Retina (tissue), 1 donor: ENCODE measurements around the gene FOXO3.

Source experiments
- DNase-seq: peaks from one replicate; pipeline ENCODE4 v3.0.0-alpha.2; 2016

The FOXO3 gene

DNA sequence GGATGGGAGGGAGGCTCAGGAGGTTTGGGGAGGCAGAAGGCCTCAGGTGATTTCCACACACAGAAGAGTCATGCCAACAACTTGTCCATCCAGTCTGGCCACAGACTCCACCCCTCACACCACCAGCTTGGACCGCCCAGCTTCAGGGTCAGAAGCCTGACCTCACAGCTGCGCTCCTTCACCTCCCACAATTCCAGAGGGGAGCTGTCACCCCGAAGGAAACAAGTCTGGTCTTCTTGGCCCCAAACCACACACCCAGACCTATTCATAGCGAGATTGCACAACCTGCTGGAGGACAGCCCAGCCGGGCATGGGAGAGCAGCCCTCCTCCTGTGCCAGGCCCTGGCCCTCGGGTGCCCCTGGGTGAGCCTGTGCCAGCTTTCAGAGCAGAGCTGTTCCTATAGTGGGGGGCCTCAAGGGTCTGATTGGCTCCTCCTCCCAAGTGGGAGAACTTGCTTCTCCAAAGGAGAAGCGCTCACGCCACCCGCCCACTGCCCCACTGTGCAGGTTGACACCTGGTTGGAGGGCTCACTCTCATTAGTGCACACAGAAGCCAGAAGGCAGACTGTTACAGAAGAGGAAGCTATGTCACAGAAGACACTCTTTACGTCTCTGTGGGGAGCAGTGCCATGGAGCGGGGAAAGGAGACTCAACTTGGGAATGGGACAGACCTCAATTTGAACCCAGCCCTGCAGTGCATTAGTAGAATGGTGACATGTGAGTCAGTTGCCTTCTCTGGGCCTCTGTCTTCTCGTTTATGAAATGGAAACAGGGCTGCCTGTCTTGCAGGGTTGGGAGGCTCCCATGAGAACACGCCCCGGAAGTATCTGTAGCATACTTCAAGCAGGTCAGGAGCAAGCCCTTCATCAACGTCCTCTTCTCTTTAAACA is 128.8 kb downstream of the FOXO3 start:
- DNase-seq, result no peak

DNA sequence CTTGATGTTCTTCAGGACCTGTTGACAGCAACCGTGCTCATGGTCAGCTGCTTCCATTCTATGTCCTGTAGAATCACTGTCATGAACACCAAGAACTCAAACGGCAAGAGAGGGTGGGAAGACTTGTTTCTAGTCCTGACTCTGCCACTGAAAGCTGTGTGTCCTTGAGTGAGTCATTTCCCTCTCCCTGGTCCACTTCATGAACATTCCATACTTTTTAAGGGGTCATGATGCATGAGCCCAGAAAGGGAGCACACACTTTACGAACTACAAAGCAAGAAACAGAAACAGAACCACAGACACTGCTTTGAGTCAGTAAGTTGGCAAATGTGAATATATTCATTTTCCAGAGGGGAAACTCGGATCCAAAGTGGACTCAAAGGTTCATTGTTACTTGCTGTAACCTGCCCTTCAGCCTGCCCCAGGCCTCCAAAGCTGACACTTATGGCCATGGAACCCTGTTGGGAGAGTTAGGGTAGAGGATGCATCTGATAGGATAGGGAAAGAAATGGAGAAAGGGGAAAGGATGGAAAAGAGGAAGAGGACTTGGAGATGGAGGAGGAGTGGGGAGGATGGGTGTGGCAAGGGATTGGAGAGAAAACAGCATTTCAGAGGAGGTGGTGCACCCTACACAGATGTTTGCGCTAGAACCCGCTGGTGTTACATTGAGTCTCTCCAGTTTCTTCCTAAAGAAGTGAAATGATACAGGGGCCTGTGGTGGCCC is 129.8 kb downstream of the FOXO3 start:
- DNase-seq, result no peak

DNA sequence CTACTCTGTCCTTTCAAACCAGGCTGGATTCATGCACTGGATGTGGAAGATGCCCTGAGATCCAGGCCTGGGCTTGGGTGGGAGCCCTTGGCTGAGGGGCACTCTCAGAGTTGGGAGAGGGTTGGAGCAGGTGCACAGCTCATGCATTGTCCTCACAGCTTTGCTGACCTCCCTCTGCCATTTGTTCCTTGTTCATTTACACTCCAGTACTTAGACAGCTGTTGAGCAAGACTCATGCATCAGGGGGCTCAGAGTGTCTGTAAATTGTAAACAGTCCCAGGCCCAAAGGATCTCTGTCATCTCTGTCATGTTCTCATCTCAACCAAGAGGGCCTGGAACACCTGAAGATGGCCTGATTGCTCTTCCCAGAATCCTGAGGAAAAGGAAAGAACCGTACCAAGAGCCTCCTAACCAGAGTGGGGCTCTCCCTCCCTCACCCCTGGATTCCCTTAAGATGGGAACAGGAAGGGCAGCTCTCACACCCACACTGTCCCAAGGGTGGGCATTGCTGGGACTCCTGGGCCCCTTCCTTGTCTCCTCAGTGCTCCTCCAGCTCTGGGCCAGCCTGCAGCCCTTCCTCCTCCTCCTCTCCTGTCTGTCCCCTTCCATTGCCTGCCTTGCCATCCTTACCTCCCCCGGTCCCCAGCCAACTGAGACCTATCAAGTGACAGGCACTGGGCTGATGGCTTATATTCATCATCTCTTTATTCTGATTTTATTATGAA is 132.9 kb downstream of the FOXO3 start:
- no peak for DNase-seq

DNA sequence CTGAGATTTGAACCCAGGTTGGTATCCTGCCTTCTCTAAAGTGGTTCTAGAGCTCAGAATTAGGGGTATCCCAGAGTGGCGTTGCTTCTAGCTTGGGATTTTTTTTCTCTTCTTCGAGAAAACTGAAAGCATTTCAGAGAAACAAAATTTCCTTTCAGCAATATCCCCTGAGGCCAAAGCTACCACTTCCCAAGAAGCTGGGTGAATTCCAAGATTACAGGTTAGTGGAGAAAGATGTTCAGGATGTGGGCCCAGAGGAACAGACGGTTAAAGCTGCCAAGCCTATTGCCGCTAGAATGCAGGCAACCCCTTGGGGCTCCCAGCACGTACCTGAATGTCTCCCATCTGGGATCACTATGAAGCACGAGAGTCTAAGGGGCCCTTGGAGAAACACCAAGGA is 134.1 kb downstream of the FOXO3 start:
- DNase-seq, result no peak

DNA sequence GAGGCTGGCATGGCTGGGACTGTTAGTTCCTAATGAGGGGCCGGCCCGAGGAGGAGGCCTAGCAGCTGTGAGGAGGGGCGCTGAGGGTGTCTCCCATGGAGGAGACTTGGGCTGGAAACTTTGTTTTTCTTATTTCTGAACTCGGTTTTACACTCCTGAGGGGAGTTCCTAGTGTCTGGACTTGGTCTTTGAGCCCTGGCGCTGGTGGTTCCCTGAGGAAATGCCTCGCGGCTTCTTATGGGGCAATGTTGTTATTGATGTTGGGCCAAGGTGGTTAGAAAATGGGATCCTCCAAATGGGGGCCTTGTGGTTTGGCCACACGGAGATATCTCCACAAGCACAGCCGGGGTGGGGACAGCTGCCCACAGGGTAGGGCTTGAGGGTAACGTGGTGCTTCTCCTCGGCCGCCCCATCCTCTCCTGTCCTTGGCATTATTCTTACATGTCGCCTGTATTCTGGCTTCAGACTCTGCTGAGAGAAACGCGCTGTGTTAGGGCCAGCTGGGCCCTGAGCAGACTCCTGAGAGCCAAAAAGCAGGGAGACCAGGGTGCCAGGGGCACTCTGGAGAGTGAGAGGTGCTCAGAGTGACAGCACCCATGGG is 136.9 kb downstream of the FOXO3 start:
- DNase-seq, result no peak

DNA sequence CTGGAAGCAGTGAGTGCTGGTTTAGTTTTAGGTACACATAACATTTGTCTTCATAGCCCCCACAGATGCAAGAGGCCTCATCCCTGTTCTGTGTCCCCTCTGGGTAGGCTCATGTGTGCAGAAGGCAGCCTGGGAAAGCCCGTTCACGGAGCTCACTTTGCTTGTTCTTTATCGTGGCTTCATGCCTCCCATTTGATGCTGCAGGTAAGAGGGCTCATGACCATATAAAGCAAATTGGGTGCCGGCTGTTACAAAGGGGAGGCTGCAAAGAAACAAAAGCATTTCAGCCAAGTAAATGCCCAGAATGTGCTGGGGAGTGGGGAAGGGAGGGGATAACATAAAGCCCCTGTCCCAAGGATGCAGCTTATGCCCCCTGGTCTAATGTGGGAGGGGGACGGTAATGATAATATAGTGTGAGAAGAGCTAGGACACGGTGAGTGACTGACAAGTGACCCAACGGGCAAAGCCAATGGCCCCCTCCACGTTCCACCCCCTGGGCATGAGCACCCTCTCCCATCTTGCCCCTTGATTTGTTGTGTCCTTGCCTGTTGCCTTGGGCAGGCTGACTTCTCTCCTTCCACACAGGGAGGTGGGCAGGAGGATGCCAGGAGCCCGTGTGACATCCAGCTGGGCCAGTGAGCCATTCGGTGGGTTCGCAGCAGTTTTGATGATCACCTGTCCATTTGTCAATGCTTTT is 138.0 kb downstream of the FOXO3 start:
- no peak for DNase-seq

DNA sequence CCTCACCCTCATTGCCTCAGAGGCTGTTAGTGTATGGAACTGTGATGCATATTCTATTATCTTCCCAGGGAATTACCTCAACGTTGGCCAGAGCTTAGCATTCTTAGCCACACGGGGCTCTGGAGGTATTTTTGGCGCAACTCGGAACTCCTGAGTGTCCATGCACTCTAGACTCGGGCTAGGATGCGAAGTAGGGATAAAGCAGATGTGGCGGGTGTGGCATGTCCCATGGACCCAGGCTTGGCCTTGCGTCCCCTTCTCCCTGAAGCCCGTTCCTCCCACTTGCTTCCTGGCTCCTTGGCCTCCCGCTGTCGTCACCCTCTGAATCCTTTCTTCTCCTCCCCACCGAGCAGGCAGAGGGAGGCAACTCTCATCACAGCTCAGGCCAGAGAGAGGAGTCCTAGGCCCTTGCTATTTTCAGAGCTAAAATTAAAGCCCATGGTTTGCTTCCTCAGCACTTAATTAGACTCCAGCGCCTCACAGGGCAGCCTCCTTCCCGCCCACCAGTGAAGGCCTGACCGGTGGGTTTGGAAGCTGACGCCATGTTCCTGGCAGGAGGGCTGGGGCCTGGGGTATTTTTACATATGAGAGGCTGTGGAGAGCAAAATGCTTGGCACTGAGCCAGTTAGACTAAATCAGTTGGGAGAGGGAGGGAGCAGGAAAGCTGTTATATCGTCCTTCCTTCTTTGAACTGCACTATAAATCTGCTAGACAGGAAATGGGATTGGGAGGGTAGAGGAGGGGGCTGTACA is 138.7 kb downstream of the FOXO3 start:
- DNase-seq, result no peak

DNA sequence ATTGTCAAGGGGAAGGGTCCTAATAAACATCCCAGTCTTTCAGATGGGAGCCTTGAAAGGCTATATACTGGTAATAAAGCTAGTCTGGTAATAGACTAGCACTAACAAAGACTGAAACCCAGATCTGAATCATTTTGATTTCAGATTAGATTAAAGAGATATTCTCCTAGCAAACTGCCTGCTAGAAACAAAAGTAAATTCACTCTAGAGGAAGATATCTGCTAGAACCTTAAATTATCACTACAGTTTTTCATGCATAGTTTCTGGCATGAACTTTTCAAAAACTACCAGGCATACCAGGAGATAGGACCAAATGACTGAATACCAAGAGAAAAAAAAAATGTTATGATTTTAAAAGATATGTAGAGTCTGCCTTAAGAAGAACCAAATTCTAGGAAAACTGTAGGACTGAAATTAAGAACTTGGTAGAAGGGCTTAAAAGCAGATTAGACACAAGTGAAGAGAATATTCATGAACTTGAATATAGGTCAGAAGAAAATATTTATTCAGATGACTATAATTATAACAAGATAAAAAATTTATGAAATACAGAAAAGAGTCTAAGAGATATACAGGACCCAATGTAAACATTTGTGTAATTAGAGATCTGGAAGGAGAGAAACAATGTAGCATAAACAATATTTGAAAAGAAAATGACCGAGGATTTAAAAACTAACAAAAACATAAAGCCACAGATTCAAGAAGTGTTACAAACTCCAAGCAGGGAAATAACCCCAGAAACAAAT is 141.6 kb downstream of the FOXO3 start:
- DNase-seq, result no peak

DNA sequence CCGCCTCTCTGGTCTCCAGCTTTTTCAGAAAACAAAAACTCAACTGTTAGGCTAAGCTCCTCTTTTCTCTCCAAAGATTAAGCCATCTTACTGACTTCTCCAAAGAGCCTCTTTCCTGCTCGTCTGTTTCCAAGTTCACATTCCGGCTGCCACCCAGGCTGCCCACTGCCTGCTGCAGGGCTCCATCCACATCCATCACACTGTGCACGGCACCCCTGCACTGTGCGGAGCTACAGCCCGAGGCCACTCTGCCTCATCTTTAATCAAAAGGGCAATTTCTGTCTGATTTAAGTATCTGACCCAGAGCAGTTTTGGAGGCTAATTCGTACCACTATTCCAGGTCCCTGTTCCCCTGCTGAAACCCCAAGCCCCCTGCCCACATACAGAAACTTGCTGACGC is 145.9 kb downstream of the FOXO3 start:
- no peak for DNase-seq

DNA sequence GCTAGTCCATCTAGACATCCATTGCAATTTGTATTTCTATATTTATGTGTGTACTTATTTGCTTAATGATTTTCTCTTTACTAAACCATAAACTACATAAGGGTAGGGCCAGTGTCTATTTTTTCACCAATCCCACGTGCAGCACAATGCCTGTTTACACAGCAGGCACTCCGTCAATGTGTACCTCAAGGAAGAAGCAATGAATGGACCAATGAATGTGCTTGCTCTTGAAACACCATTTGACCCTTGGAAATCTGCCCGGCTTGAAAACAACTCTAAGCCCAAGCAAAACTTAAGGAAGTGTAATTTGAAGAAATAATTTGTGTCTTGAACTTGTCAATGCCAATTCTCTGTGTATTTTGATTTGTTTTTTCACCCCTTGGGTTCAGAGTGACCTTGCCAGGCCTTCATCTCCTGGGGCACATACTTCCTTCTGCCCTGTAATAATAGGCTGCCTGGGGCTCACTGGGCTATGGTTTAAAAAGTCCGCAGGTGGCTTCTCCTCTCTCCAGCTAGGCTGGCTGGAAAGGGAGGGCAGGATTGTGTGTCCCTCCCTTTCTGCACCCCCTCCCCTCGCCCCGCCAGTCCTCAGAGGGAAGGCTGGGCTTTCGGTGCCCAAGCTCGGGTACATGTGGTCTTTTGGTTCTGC is 146.7 kb downstream of the FOXO3 start:
- no peak for DNase-seq

DNA sequence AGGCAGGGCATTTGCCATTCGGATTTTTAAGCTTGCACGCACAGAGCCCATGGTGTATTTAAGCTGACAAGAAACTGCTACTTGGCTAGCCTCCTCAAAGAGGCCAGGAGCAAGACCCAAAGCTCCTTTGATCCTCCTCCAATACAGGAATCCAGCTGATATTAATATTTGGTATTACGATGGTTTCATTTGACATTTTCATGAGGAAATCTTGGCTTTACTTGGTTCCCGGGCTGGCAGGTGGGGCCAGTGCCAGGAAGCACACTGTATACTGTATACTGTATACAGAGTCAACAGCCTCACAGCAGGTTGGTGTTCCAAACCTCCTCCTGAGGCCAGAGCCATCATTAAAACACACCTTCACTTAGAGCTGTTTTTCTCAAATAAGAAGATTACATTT is 149.3 kb downstream of the FOXO3 start:
- no peak for DNase-seq

DNA sequence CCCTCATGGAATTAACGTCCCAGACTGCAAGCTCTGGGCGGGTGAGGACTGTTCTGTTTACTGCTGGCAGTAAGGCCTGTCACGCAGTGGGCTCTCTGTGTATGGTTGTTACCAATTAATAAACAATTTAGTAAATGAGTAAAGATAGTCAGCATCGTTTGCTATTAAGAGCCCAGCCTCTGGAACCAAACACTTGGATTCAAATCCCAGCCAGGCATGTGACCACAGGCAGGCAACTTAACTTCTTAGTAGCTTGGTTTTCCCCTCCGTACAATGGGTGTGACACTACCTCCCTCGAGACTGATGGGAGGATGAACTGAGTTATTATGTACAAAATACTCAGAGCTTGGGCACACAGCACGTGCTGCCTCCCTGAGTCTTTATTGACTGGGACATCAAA is 149.8 kb downstream of the FOXO3 start:
- DNase-seq, result no peak

DNA sequence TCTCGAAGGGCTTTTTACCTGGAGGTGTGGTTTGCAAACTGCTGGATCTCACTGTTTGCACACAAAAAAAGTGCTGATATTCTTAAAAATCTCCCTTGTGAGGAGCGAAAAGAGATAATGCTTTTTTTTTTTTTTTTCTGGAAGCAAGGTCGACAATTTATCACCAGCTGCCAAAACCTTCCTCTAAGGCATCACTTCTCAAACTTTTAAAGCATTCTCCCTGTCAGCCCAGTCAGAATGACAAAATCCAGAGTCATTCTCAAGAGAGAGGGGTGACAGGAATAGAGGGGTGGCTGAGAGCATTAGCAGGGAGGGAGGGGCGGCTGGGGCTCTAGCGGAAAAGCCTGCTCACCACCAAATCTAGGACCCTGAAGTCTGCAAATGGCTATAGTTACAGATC is 150.4 kb downstream of the FOXO3 start:
- no peak for DNase-seq

DNA sequence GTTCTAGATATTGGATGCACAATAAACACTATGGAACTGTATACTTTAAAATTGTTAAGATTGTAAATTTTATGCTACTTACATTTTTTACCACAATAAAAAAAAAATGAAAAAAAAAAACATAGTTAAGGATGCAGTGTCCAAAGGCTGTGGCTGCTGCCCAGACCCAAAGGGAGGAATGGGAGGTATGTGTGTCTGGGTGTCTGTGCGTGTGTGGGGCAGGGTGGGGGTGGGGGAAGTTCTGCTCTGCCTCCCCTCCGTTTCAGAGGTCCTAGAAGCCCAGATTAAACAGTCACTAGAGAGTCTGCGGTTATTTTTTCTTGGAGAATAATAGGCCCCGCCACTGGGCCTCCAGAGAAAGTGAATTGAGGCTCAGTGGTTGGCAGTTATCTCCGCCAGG is 151.1 kb downstream of the FOXO3 start:
- no peak for DNase-seq

DNA sequence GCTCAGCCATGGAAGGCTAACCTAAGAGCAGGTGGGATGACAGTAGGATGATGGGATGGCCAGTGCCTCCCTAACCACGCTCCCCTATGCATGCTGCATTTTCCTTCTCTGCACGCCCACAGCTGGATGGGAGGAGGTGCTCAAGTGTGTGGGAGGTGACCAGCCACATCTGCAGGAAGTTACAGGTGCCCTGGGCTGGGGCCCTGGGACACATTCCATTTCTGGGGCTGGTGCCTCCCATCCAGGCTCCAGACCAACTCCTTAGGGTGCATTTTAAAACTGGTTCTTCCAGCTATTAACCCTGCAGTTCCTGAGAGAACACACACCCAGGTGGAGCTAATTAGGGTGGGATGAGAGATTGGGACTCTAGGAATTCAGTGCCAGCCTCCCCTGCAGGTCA is 152.2 kb downstream of the FOXO3 start:
- DNase-seq, result no peak

DNA sequence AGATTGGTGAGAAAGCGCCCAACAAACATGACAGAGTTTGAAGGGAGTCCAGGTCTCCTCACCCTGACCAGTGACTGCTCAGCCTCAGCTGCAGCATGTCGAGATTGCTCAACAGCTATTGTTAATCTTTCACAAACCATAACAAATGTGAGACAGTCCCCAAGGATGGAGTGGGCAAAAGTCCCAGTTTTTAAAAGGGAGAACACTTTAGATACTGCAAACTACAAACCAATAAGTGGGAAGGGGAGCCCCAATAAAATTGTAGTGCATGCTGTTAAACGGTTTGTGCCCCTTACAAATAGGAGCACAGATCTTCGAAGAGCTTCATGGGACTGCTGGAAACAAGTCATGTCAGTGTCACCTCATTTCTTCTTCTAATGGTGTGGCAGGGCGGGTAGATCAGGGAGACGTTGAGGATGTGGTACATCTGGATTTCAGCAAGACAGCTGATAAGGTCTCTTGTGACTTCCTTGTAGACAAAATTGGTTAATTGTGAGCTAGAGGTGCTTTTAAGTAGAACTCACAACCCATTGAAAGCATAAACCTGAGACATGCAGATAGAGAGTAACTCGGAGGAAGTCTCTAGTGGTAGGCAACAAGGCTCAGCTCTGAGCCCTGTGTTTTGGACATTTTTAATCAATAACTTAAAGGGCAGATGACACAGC is 153.5 kb downstream of the FOXO3 start:
- DNase-seq, result no peak

DNA sequence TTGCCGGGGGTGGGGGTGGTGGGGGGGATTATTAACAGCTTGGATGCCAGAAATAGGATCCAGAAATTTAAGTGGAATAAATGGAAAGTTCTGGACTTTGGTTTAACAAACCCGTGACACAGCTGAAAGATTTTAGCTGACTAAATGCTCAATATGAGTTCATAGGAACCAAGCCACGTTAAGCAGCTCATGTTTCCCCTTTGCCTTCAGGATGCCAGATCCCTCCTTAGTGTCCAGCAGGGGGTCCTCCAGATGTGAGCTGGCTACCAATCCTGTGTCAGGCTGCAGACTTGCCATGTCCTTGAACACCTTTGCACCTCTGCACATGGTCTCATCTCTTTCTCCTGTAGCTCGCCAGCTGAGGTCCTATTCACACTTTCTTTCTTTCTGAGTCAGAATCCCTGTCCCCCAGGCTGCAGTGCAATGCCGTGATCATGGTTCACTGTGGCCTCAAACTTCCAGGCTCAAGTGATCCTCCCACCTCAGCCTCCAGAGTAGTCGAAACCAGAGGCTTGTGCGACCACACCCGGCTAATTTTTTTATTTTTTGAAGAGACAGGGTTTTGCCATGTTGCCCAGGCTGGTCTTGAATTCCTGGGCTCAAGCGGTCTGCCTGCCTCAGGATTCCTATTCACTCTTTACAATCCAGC is 154.2 kb downstream of the FOXO3 start:
- DNase-seq, result no peak

DNA sequence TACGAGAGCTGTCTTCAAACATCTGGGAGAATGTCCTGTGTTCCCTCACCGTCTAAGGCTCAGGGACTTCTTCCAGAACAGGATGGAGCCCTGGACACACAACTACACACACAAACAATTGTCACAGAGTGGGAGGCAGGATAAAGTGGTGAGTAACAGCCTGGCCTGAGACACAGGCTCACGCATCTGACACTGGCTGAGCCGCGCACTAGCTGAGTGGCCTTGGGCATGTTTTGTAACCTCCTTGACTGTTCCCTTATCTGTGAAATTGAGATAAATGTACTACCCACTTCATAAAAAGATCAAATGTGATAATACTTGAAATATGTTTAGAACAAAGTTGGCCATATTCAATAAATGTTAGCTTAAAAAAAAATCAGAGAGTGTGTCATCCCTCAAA is 155.1 kb downstream of the FOXO3 start:
- no peak for DNase-seq
